ENCODE measurements around the gene NUP214. TPM values are rescaled to one million over a fixed set of nuclear protein-coding genes. Genes with fewer than 3 reads are reported as not detected.

NUP214 gene
- polyA plus RNA-seq, 1 of the 3 experiments (the other 2 are of a cell fraction): 8.0 TPM

GRCh38 chr9:131148276-131148675 is 22.9 kb downstream of the NUP214 start:
- Histone ChIP-seq H2AFZ (ENCODE audit: low read depth) (no peak overlapping the region), H3K9me2 (no peaks in the 10 kb centered on the region), H3K4me1 (ENCODE audit: control insufficient read depth in 1 of 2, insufficient read depth in 2 of 2, low read depth in 1 of 2, low read length in 1 of 2) (no peaks in the 10 kb centered on the region), H3K27ac (ENCODE audit: low read depth in 2 of 2, low read length in 1 of 2) (no peak overlapping the region), H3K36me3 (replicated peaks in 1 of 2; ENCODE audit: control insufficient read depth in 1 of 2, insufficient read depth in 2 of 2, low read length in 1 of 2) (peaks cover 76 to 88% of the 10 kb centered on the region in 2 experiments), H3F3A (replicated peaks; ENCODE audit: insufficient read depth) (peaks cover 11% of the 10 kb centered on the region), H3K79me2 (ENCODE audit: insufficient read depth) (no peaks in the 10 kb centered on the region), H3K9me3 (no peaks in the 10 kb centered on the region), H4K20me1 (ENCODE audit: insufficient read depth) (no peaks in the 10 kb centered on the region), H3K4me3 (ENCODE audit: low read depth in 2 of 2, low read length in 1 of 2) (no peak overlapping the region), H3K27me3 (ENCODE audit: insufficient read depth) (no peaks in the 10 kb centered on the region), H3K9ac (no peak overlapping the region), H3K4me2 (no peak overlapping the region)
- no peak for DNase-seq
- ChIA-PET CTCF (interaction anchor here (1.0 kb wide), 2 partner anchors 29 to 188 kb away, joined by 3 to 4 read pairs; no protein-coding TSS in a partner anchor), POLR2A (no interaction called here)
- TF ChIP-seq SMC3 (IDR thresholded peaks at IDR 0.05; ENCODE audit: low read depth, low read length): no peak
- 95% methylated on average over 3 of the region's 3 CpGs for WGBS (ENCODE audit: low lambda C conversion rate)

- 87% methylated on average over 7 of the region's 7 CpGs for WGBS (ENCODE audit: low lambda C conversion rate)
- Histone ChIP-seq H3K79me2 (ENCODE audit: insufficient read depth) (no peaks in the 10 kb centered on the region), H3K9me2 (no peaks in the 10 kb centered on the region), H3K4me3 (ENCODE audit: low read depth in 2 of 2, low read length in 1 of 2) (no peak overlapping the region), H3K36me3 (replicated peaks in 1 of 2; ENCODE audit: control insufficient read depth in 1 of 2, insufficient read depth in 2 of 2, low read length in 1 of 2) (peaks cover 80 to 89% of the 10 kb centered on the region in 2 experiments), H3K27ac (ENCODE audit: low read depth in 2 of 2, low read length in 1 of 2) (no peak overlapping the region), H3K4me1 (ENCODE audit: control insufficient read depth in 1 of 2, insufficient read depth in 2 of 2, low read depth in 1 of 2, low read length in 1 of 2) (no peaks in the 10 kb centered on the region), H3F3A (replicated peaks; ENCODE audit: insufficient read depth) (peaks cover 11% of the 10 kb centered on the region), H3K9me3 (no peaks in the 10 kb centered on the region), H3K9ac (no peak overlapping the region), H4K20me1 (ENCODE audit: insufficient read depth) (no peaks in the 10 kb centered on the region), H2AFZ (ENCODE audit: low read depth) (no peak overlapping the region), H3K4me2 (no peak overlapping the region), H3K27me3 (ENCODE audit: insufficient read depth) (no peaks in the 10 kb centered on the region)
- TF ChIP-seq EP300 (IDR thresholded peaks at IDR 0.05; ENCODE audit: borderline replicate concordance in 1 of 2, low read depth in 1 of 2, low read length in 1 of 2) (no peak), TAF1 (IDR thresholded peaks at IDR 0.05; ENCODE audit: borderline replicate concordance, low read depth, low read length) (no peak), RAD21 (IDR thresholded peaks at IDR 0.05; ENCODE audit: low read length) (no peak), YY1 (IDR thresholded peaks at IDR 0.05; ENCODE audit: low read depth) (no peak), SIN3A (IDR thresholded peaks at IDR 0.05; ENCODE audit: borderline replicate concordance, low read depth, low read length) (no peak), SMC3 (IDR thresholded peaks at IDR 0.05; ENCODE audit: low read depth, low read length) (no peak), TEAD4 (IDR thresholded peaks at IDR 0.05; ENCODE audit: borderline replicate concordance, insufficient read depth) (no peak), MAX (IDR thresholded peaks at IDR 0.05; ENCODE audit: low read depth) (no peak), FOXM1 (IDR thresholded peaks at IDR 0.05; ENCODE audit: low read depth) (no peak), MEF2A (IDR thresholded peaks at IDR 0.05; ENCODE audit: borderline replicate concordance, low read depth) (no peak), CHD2 (IDR thresholded peaks at IDR 0.05; ENCODE audit: low read length, partially characterized antibody) (no peak)
- CTCF ChIA-PET: interaction anchor here (1.0 to 1.8 kb wide), 2 partner anchors 187 kb away, joined by 3 to 7 read pairs; no protein-coding TSS in a partner anchor
- no peak for DNase-seq
- POLR2A ChIA-PET: no interaction called here
These were observed 23.7 kb downstream of the NUP214 start for GRCh38 chr9:131148966-131149687.

- Histone ChIP-seq H4K20me1 (ENCODE audit: insufficient read depth) (no peaks in the 10 kb centered on the region), H3K4me3 (ENCODE audit: low read depth in 2 of 2, low read length in 1 of 2) (no peak overlapping the region), H3K9me3 (no peaks in the 10 kb centered on the region), H3K27ac (ENCODE audit: low read depth in 2 of 2, low read length in 1 of 2) (no peak overlapping the region), H3K79me2 (ENCODE audit: insufficient read depth) (no peaks in the 10 kb centered on the region; the same call in 1 of the 2 replicates), H2AFZ (ENCODE audit: low read depth) (no peak overlapping the region), H3K4me2 (no peak overlapping the region), H3K27me3 (ENCODE audit: insufficient read depth) (no peaks in the 10 kb centered on the region), H3K36me3 (replicated peaks in 1 of 2; ENCODE audit: control insufficient read depth in 1 of 2, insufficient read depth in 2 of 2, low read length in 1 of 2) (peaks cover 84% of the 10 kb centered on the region in 2 experiments), H3K9me2 (no peaks in the 10 kb centered on the region), H3F3A (replicated peaks; ENCODE audit: insufficient read depth) (peaks cover 11% of the 10 kb centered on the region), H3K4me1 (ENCODE audit: control insufficient read depth in 1 of 2, insufficient read depth in 2 of 2, low read depth in 1 of 2, low read length in 1 of 2) (no peaks in the 10 kb centered on the region), H3K9ac (no peak overlapping the region)
- CTCF ChIA-PET: interaction anchor here (1.8 kb wide), 1 partner anchor 187 kb away, joined by 7 read pairs; no protein-coding TSS in a partner anchor
- 80% methylated on average over 5 of the region's 5 CpGs for WGBS (ENCODE audit: low lambda C conversion rate)
- POLR2A ChIA-PET: no interaction called here
- DNase-seq: no peak
- no peak for TF ChIP-seq EZH2phosphoT487 (IDR thresholded peaks at IDR 0.05; ENCODE audit: borderline replicate concordance, low read depth)
- TF ChIP-seq JUND (IDR thresholded peaks at IDR 0.05): no peak
- no peak for TF ChIP-seq FOSL2 (IDR thresholded peaks at IDR 0.05; ENCODE audit: borderline replicate concordance, low read depth)
- TF ChIP-seq RAD21 (IDR thresholded peaks at IDR 0.05; ENCODE audit: low read length): no peak
- no peak for TF ChIP-seq SMC3 (IDR thresholded peaks at IDR 0.05; ENCODE audit: low read depth, low read length)
- no peak for TF ChIP-seq TCF12 (IDR thresholded peaks at IDR 0.05)
- no peak for TF ChIP-seq NFIC (IDR thresholded peaks at IDR 0.05; ENCODE audit: borderline replicate concordance)
- TF ChIP-seq CTCF (IDR thresholded peaks at IDR 0.05): no peak
- TF ChIP-seq TAF1 (IDR thresholded peaks at IDR 0.05; ENCODE audit: borderline replicate concordance, low read depth, low read length): no peak
- TF ChIP-seq NRF1 (IDR thresholded peaks at IDR 0.05; ENCODE audit: low read depth, low read length): no peak
- TF ChIP-seq, protein P1, sequence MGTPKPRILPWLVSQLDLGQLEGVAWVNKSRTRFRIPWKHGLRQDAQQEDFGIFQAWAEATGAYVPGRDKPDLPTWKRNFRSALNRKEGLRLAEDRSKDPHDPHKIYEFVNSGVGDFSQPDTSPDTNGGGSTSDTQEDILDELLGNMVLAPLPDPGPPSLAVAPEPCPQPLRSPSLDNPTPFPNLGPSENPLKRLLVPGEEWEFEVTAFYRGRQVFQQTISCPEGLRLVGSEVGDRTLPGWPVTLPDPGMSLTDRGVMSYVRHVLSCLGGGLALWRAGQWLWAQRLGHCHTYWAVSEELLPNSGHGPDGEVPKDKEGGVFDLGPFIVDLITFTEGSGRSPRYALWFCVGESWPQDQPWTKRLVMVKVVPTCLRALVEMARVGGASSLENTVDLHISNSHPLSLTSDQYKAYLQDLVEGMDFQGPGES (IDR thresholded peaks at IDR 0.05; ENCODE audit: low read depth, low read length): no peak
These were observed 24.3 kb downstream of the NUP214 start for GRCh38 chr9:131149688-131150053.

Data from SK-N-SH (cell line).